Loucy (cell line): ENCODE data around the gene CLK3.

Experiments
- CTCF ChIP-seq: fragments of 200-600 bp; sonication (generic); conservative IDR thresholded peaks from 2 replicates; pipeline ENCODE4 v1.5.1; 2014; ENCODE audit warnings: mild to moderate bottlenecking, antibody characterized with exemption, low read length
- EZH2phosphoT487 ChIP-seq: fragments of 200-600 bp; IDR thresholded peaks from 2 replicates; pipeline ENCODE4 v1.6.1; 2018; ENCODE audit warnings: antibody characterized with exemption, mild to moderate bottlenecking, moderate library complexity, borderline replicate concordance

GRCh38 chr15:74584204-74584603 is 31.4 kb upstream of the CLK3 start:
- no peak for TF ChIP-seq CTCF
- no peak for TF ChIP-seq EZH2phosphoT487
